ENCODE measurements around the gene SERPINF2.

DNA sequence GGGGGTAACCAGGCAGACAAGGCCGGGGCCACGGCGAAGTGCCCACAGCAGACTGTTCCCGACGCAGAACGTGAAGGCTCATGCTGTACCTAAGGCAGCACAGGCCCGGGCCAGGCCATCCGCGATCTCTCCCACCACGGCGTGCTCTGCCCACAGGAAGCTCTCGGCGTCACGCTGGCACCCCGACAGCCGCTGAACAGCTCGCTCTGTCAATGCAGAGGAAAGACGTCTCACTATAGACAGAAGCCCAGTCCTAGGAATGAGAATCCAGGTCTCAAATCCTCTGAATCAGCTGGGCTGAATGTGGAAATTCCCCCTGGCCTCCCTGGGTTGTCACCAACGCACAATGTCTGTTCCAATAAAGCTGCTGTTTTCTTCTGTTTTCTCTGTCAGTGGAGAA lies 40.6 kb downstream of the SERPINF2 start:
- TF ChIP-seq, protein P1, sequence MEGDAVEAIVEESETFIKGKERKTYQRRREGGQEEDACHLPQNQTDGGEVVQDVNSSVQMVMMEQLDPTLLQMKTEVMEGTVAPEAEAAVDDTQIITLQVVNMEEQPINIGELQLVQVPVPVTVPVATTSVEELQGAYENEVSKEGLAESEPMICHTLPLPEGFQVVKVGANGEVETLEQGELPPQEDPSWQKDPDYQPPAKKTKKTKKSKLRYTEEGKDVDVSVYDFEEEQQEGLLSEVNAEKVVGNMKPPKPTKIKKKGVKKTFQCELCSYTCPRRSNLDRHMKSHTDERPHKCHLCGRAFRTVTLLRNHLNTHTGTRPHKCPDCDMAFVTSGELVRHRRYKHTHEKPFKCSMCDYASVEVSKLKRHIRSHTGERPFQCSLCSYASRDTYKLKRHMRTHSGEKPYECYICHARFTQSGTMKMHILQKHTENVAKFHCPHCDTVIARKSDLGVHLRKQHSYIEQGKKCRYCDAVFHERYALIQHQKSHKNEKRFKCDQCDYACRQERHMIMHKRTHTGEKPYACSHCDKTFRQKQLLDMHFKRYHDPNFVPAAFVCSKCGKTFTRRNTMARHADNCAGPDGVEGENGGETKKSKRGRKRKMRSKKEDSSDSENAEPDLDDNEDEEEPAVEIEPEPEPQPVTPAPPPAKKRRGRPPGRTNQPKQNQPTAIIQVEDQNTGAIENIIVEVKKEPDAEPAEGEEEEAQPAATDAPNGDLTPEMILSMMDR (conservative IDR thresholded peaks at IDR 0.05; ENCODE audit: low read depth in 2 of 2) = no peak
- no peak for TF ChIP-seq CREB1 (CRISPR knock-in tag; IDR thresholded peaks at IDR 0.05; ENCODE audit: low read depth)
- TF ChIP-seq EZH2 (IDR thresholded peaks at IDR 0.05; ENCODE audit: low read depth, unreplicated experiment) = no peak

Data from GM23338 (cell line).